Prostate gland (tissue), 2 donors: ENCODE measurements around the gene BCL2L14.

Experiments
- POLR2AphosphoS5 ChIP-seq: sonication (generic); formaldehyde crosslinking; IDR thresholded peaks from one replicate; pipeline ENCODE4 v1.6.1; 2017; ENCODE audit warnings: antibody characterized with exemption
- TF ChIP-seq, protein P1 (sequence below), 4 experiments: fragments of 200-600 bp in 2 of 4; fragments of 450-650 bp in 2 of 4; sonication (generic) in 2 of 4; IDR thresholded peaks; 1 replicate in 3 of 4; 2 replicates in 1 of 4; pipeline ENCODE4 v1.5.1; 2016 to 2019; ENCODE audit warnings: antibody characterized with exemption in 4 of 4, mild to moderate bottlenecking in 2 of 4, moderate library complexity in 2 of 4

DNA sequence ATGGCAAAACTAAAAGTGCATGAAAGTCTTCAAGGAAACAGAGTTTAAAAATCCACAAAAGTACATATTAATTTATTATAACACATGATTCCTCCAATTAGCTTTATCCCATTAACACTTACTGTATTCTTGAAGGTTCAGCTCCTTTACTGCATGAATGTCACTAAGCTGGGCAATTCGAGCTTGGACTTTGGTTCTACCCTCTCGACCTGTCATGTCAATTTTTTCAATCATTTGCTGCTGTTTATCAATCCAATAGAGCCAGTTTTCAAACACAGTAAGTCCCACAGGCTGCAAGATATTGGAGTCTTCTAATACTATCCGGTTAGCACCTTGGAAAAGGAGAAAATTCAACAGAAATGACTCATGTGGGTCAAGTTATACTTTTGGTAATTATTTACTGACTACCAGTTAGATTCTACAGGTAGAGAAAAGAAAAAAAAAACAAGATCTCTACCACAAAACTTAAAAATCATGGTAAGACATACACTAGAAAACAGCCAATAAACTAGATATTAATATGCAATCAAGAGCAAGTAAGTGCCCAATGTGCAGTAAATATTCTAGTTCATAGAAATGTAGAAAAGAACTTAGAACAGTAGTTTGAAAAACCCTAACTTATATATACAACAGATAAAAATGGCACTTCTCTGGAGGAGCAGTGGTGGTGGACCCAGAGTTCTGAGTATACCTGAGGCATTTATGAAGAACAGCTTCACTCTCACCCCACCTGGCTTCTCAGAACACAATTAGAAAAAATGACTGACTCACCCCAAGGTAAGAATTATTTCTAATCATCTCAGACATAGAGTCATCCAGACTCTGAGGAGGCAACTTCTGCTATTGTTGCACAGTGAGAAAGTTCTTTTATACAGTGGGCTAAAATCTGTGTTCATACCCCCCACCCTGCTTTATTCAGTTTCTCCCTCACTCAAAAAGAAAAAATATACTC is 67.7 kb downstream of the BCL2L14 start:
- no peak for TF ChIP-seq POLR2AphosphoS5
- TF ChIP-seq, protein P1, sequence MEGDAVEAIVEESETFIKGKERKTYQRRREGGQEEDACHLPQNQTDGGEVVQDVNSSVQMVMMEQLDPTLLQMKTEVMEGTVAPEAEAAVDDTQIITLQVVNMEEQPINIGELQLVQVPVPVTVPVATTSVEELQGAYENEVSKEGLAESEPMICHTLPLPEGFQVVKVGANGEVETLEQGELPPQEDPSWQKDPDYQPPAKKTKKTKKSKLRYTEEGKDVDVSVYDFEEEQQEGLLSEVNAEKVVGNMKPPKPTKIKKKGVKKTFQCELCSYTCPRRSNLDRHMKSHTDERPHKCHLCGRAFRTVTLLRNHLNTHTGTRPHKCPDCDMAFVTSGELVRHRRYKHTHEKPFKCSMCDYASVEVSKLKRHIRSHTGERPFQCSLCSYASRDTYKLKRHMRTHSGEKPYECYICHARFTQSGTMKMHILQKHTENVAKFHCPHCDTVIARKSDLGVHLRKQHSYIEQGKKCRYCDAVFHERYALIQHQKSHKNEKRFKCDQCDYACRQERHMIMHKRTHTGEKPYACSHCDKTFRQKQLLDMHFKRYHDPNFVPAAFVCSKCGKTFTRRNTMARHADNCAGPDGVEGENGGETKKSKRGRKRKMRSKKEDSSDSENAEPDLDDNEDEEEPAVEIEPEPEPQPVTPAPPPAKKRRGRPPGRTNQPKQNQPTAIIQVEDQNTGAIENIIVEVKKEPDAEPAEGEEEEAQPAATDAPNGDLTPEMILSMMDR (IDR thresholded peaks at IDR 0.05), result no peak
